Suppressor macrophage (primary cell): ENCODE data around the gene ZNF430.
"Not testable (repeated sequence)": the region's sequence is repeated elsewhere in the genome, so short reads cannot be mapped to it uniquely, and the experiment has no call there.

Source experiments
- DNase-seq, 4 experiments: peaks; one replicate each; pipeline ENCODE4 v3.0.0-alpha.2; 2020 to 2022
- total RNA-seq, 17 experiments: gene quantifications; one replicate each; lab custom pipeline; 2026; ENCODE audit warnings: mixed read lengths in 6 of 17, inconsistent platforms in 3 of 17; lab: John Stamatoyannopoulos, UW

The ZNF430 gene
- total RNA-seq, result 18.6 to 79.0 (median 40.1) reads per million in 17 experiments

- DNase-seq, result peak; percentile 95 to 98 (median 97)
These were observed at the start of gene ZNF430 for GRCh38 chr19:21020298-21021227. TSS of gene ZNF430 (plus strand) at chr19:21020657. CDS start at chr19:21020801, 144 bp downstream.

- DNase-seq, result not testable (repeated sequence)
These were observed 27.7 kb upstream of the ZNF430 start for GRCh38 chr19:20992788-20993187.

- DNase-seq, result peak; percentile 58 to 81 (median 74)
These were observed 20.6 kb upstream of the ZNF430 start for GRCh38 chr19:20999731-21000352.

DNA sequence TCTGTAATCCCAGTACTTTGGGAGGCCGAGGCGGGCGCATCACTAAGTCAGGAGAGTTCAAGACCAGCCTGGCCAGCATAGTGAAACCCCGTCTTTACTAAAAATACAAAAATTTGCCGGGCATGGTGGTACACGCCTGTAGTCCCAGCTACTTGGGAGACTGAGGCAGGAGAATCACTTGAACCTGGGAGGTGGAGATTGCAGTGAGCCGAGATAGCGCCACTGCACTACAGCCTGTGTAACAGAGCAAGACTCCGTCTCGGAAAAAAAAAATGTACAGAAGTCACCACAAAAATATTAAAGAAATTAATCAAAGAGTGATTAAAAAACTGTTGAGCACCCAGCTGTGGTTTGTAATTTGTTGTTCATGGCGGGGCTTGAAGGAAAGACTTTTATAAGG, 781 bp downstream of the ZNF430 start:
- not testable (repeated sequence) for DNase-seq

GRCh38 chr19:21022996-21023395, 2.5 kb downstream of the ZNF430 start:
- DNase-seq, result peak; percentile 69 to 92 (median 86)

GRCh38 chr19:21023901-21024300, 3.4 kb downstream of the ZNF430 start:
- peak in 3 of 4 experiments; percentile 11 to 27 (median 25) for DNase-seq

GRCh38 chr19:21028969-21029268, 8.5 kb downstream of the ZNF430 start:
- no peak for DNase-seq

GRCh38 chr19:21045028-21045427, 24.6 kb downstream of the ZNF430 start:
- DNase-seq, result no peak

DNA sequence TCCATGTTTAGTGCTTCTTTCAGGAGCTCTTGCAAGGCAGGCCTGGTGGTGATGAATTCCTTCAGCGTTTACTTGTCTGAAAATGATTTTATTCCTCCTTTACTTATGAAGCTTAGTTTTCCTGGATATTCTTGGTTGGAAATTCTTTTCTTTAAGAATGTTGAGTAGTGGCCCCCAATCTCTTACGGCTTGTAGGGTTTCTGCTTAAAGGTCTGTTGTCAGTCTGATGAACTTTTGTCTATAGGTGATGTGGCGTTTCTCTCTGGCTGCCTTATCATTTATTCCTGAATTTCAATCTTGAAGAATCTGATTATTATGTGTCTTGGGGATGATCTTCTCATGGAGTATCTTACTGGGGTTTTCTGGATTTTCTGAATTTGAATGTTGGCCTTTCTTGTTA, 26.0 kb downstream of the ZNF430 start:
- DNase-seq, result no peak

DNA sequence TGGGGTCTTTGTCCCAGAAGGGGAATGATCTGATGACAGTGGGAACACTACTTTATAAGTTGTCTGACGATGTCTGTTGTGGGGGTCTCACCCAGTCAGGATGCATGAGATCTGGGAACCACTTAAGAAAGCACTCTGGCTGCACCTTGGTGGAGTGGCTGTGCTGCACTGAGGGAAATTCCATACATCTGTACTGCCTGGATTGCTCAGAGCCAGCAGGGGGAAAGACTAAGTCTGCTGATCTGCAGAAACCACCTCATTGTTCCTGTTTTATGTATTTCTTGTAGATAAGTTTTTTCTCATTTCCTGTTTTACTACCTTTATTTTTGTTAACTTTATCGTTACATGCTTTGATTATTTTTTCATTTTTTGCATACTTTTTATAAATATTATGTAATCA, 27.3 kb downstream of the ZNF430 start:
- DNase-seq, result peak; percentile 9 to 54 (median 34)

DNA sequence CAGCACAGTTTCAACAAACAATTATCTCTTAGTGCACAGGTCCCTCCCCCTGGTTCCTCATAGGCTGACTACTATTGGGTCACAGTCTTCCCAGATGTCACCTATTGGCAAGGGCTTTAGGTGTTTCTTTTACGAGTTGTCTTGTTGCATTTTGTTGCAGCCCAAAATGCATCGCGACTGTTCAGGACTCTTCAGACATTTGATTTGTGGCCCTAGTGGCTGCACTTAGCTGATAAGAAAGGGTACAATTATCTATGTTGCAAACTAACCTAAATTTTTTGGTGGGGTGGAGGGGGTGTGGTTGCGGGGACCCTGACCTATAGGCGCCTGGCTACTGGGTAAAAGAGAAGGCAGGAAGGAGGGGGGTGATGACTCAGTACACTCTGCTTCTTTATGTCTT, 32.4 kb downstream of the ZNF430 start:
- DNase-seq, result no peak

GRCh38 chr19:21065336-21065735, 44.9 kb downstream of the ZNF430 start:
- DNase-seq, result no peak

GRCh38 chr19:21082011-21082975, 61.8 kb downstream of the ZNF430 start, which contains the start of gene ZNF714:
TSS of gene ZNF714 (plus strand) at chr19:21082203. CDS start at chr19:21098269, 16,066 bp downstream.
- peak; percentile 84 to 96 (median 92) for DNase-seq

- DNase-seq, result peak; percentile 48 to 87 (median 77)
These were observed 63.9 kb downstream of the ZNF430 start for GRCh38 chr19:21084343-21084742.

- no peak for DNase-seq
These were observed 67.4 kb downstream of the ZNF430 start for GRCh38 chr19:21087871-21088270.

GRCh38 chr19:21092109-21092508, 71.7 kb downstream of the ZNF430 start:
- DNase-seq, result no peak

- DNase-seq, result no peak
These were observed 74.0 kb downstream of the ZNF430 start for GRCh38 chr19:21094347-21095025.

- DNase-seq, result no peak
These were observed 77.8 kb downstream of the ZNF430 start for GRCh38 chr19:21098291-21098690.

DNA sequence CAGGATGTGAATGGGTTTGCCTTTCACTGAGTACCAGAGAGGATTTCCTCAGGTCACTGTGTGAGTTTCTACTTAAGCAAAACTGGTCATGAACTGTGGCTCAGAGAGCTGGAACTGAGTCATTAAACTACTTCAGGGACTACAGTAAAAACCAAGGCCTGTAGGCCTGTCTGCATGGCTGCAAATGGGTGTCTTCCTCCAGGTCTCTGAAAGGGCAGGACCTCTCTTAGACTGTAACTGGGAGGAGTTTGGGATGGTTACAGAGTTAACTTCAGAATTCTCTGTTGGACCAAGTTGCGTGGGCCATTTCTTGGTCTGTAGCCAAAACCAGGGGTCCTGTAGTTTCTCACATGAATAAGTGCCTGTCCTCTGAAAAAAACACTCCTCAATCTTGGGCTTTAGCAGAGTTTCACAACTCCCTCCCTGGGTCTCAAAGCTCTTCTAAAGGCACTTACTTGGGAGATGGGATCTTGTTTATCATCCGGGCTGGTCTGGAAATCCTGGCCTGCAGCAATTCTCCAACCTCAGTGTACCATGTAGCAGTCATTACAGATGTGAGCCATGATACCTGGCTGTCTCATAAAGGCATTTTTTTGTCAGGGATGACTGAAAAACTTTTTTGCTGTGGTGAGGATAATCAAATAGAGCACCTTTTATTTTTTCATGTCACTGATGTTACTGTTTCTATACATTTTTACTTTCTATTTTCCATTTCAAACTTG, 81.2 kb downstream of the ZNF430 start:
- DNase-seq, result peak in 3 of 4 experiments; percentile 5 to 8 (median 8)

DNA sequence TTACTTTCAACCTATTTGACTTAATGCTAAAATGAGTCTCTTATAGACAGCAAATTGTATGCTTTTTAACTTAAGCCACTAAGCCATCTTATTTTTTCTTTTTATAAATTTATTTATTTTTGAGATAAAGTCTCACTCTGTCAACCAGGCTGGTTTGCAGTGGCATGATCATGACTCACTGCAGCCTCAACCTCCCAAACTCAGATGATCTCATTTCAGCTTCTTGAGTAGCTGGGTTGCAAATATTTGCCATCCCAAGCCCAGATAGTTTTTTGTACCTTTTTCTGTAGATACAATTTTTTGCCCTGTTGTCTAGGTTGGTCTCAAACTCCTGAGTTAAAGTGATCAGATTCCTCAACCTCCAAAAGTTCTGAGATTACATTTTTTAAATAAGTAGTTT, 88.7 kb downstream of the ZNF430 start:
- DNase-seq, result peak; percentile 2 to 40 (median 36)
